ENCODE data around the gene KIF6. TPM values are rescaled to one million over a fixed set of nuclear protein-coding genes. Genes with fewer than 3 reads are reported as not detected.

Gene KIF6
- total RNA-seq, 2 donors from 2014 or later = 0.46 TPM; not detected in 1

GRCh38 chr6:39625209-39625608 lies 100.0 kb downstream of the KIF6 start:
- Mint-ChIP-seq H3K36me3 (ENCODE audit: insufficient read depth in 2 of 2) (no peaks in the 10 kb centered on the region), H3K27me3 (ENCODE audit: low read depth) (peaks cover 13% of the 10 kb centered on the region), H3K9me3 (no peaks in the 10 kb centered on the region), H3K4me3 (no peak overlapping the region), H3K4me1 (ENCODE audit: low read depth) (no peaks in the 10 kb centered on the region), H3K27ac (no peak overlapping the region)
- DNase-seq (no peak), ATAC-seq (replicated peaks in 1 of 2) (no peak)

GRCh38 chr6:39623750-39624149 lies 101.5 kb downstream of the KIF6 start:
- H3K4me3 Mint-ChIP-seq = no peak overlapping the region
- no peak for ATAC-seq (replicated peaks in 1 of 2)
- DNase-seq = no peak
- H3K27ac Mint-ChIP-seq = no peak overlapping the region
- H3K4me1 Mint-ChIP-seq (ENCODE audit: low read depth) = no peaks in the 10 kb centered on the region
- no peaks in the 10 kb centered on the region for H3K36me3 Mint-ChIP-seq (ENCODE audit: insufficient read depth in 2 of 2)
- peaks cover 13% of the 10 kb centered on the region for H3K27me3 Mint-ChIP-seq (ENCODE audit: low read depth)
- H3K9me3 Mint-ChIP-seq = no peaks in the 10 kb centered on the region

GRCh38 chr6:39617520-39617919 lies 107.7 kb downstream of the KIF6 start:
- Mint-ChIP-seq H3K4me3 (no peak overlapping the region), H3K27me3 (ENCODE audit: low read depth) (no peaks in the 10 kb centered on the region), H3K36me3 (ENCODE audit: insufficient read depth in 2 of 2) (no peaks in the 10 kb centered on the region), H3K4me1 (ENCODE audit: low read depth) (no peaks in the 10 kb centered on the region), H3K9me3 (no peaks in the 10 kb centered on the region), H3K27ac (no peak overlapping the region)
- DNase-seq (no peak), ATAC-seq (replicated peaks in 1 of 2) (no peak)

- DNase-seq (no peak), ATAC-seq (replicated peaks in 1 of 2) (no peak)
- Mint-ChIP-seq H3K9me3 (no peaks in the 10 kb centered on the region), H3K36me3 (ENCODE audit: insufficient read depth in 2 of 2) (no peaks in the 10 kb centered on the region), H3K27ac (no peak overlapping the region), H3K27me3 (ENCODE audit: low read depth) (no peaks in the 10 kb centered on the region), H3K4me3 (no peak overlapping the region), H3K4me1 (ENCODE audit: low read depth) (no peaks in the 10 kb centered on the region)
Measured at GRCh38 chr6:39617026-39617425, 108.2 kb downstream of the KIF6 start.

GRCh38 chr6:39615622-39616021 lies 109.6 kb downstream of the KIF6 start:
- Mint-ChIP-seq H3K27me3 (ENCODE audit: low read depth) (no peaks in the 10 kb centered on the region), H3K9me3 (no peaks in the 10 kb centered on the region), H3K4me3 (no peak overlapping the region), H3K4me1 (ENCODE audit: low read depth) (no peaks in the 10 kb centered on the region), H3K36me3 (ENCODE audit: insufficient read depth in 2 of 2) (no peaks in the 10 kb centered on the region), H3K27ac (no peak overlapping the region)
- DNase-seq (no peak), ATAC-seq (replicated peaks in 1 of 2) (no peak)

- H3K27me3 Mint-ChIP-seq (ENCODE audit: low read depth) = no peaks in the 10 kb centered on the region
- H3K36me3 Mint-ChIP-seq (ENCODE audit: insufficient read depth in 2 of 2) = no peaks in the 10 kb centered on the region
- H3K4me3 Mint-ChIP-seq = no peak overlapping the region
- ATAC-seq (replicated peaks in 1 of 2) = no peak
- no peak overlapping the region for H3K27ac Mint-ChIP-seq
- H3K4me1 Mint-ChIP-seq (ENCODE audit: low read depth) = no peaks in the 10 kb centered on the region
- no peaks in the 10 kb centered on the region for H3K9me3 Mint-ChIP-seq
- no peak for DNase-seq
Measured at GRCh38 chr6:39614393-39614950, 110.7 kb downstream of the KIF6 start.

GRCh38 chr6:39610221-39610620 lies 115.0 kb downstream of the KIF6 start:
- Mint-ChIP-seq H3K4me1 (ENCODE audit: low read depth) (no peaks in the 10 kb centered on the region), H3K27ac (no peak overlapping the region), H3K36me3 (ENCODE audit: insufficient read depth in 2 of 2) (no peaks in the 10 kb centered on the region), H3K4me3 (no peak overlapping the region), H3K27me3 (ENCODE audit: low read depth) (peaks cover 9% of the 10 kb centered on the region), H3K9me3 (no peaks in the 10 kb centered on the region)
- ATAC-seq (replicated peaks in 1 of 2) (no peak), DNase-seq (no peak)

GRCh38 chr6:39608652-39609345 lies 116.4 kb downstream of the KIF6 start:
- H3K36me3 Mint-ChIP-seq (ENCODE audit: insufficient read depth in 2 of 2) = no peaks in the 10 kb centered on the region
- DNase-seq (no peak), ATAC-seq (replicated peaks in 1 of 2) (no peak)
- peaks cover 9% of the 10 kb centered on the region for H3K27me3 Mint-ChIP-seq (ENCODE audit: low read depth)
- no peaks in the 10 kb centered on the region for H3K4me1 Mint-ChIP-seq (ENCODE audit: low read depth)
- no peak overlapping the region for H3K4me3 Mint-ChIP-seq
- no peak overlapping the region for H3K27ac Mint-ChIP-seq
- H3K9me3 Mint-ChIP-seq = no peaks in the 10 kb centered on the region

GRCh38 chr6:39602601-39603519 lies 122.3 kb downstream of the KIF6 start:
- H3K4me3 Mint-ChIP-seq = no peak overlapping the region
- no peaks in the 10 kb centered on the region for H3K36me3 Mint-ChIP-seq (ENCODE audit: insufficient read depth in 2 of 2)
- ATAC-seq (replicated peaks in 1 of 2) (no peak), DNase-seq (no peak)
- H3K4me1 Mint-ChIP-seq (ENCODE audit: low read depth) = no peaks in the 10 kb centered on the region
- no peak overlapping the region for H3K27ac Mint-ChIP-seq
- no peaks in the 10 kb centered on the region for H3K9me3 Mint-ChIP-seq
- peaks cover 12% of the 10 kb centered on the region for H3K27me3 Mint-ChIP-seq (ENCODE audit: low read depth)

- no peak for ATAC-seq (replicated peaks in 1 of 2)
- Mint-ChIP-seq H3K4me1 (ENCODE audit: low read depth) (no peaks in the 10 kb centered on the region), H3K27ac (no peak overlapping the region), H3K27me3 (ENCODE audit: low read depth) (peaks cover 11% of the 10 kb centered on the region), H3K9me3 (no peaks in the 10 kb centered on the region), H3K4me3 (no peak overlapping the region), H3K36me3 (ENCODE audit: insufficient read depth in 2 of 2) (no peaks in the 10 kb centered on the region)
- no peak for DNase-seq
Measured at GRCh38 chr6:39599973-39600372, 125.2 kb downstream of the KIF6 start.

GRCh38 chr6:39599341-39599740 lies 125.9 kb downstream of the KIF6 start:
- Mint-ChIP-seq H3K4me3 (no peak overlapping the region), H3K27ac (no peak overlapping the region), H3K27me3 (ENCODE audit: low read depth) (peaks cover 11% of the 10 kb centered on the region), H3K36me3 (ENCODE audit: insufficient read depth in 2 of 2) (no peaks in the 10 kb centered on the region), H3K4me1 (ENCODE audit: low read depth) (no peaks in the 10 kb centered on the region), H3K9me3 (no peaks in the 10 kb centered on the region)
- ATAC-seq (replicated peaks in 1 of 2) (no peak), DNase-seq (no peak)

GRCh38 chr6:39594285-39594684 lies 130.9 kb downstream of the KIF6 start:
- DNase-seq (no peak), ATAC-seq (replicated peaks in 1 of 2) (no peak)
- Mint-ChIP-seq H3K36me3 (ENCODE audit: insufficient read depth in 2 of 2) (no peaks in the 10 kb centered on the region), H3K27ac (no peak overlapping the region), H3K9me3 (no peaks in the 10 kb centered on the region), H3K4me1 (ENCODE audit: low read depth) (no peaks in the 10 kb centered on the region), H3K27me3 (ENCODE audit: low read depth) (peaks cover 11% of the 10 kb centered on the region), H3K4me3 (no peak overlapping the region)

GRCh38 chr6:39593646-39594045 lies 131.6 kb downstream of the KIF6 start:
- Mint-ChIP-seq H3K4me3 (no peak overlapping the region), H3K27me3 (ENCODE audit: low read depth) (peaks cover 11% of the 10 kb centered on the region), H3K4me1 (ENCODE audit: low read depth) (no peaks in the 10 kb centered on the region), H3K9me3 (no peaks in the 10 kb centered on the region), H3K36me3 (ENCODE audit: insufficient read depth in 2 of 2) (no peaks in the 10 kb centered on the region), H3K27ac (no peak overlapping the region)
- ATAC-seq (replicated peaks in 1 of 2) (no peak), DNase-seq (no peak)
